ENCODE data around the gene CABLES2. TPM values are rescaled to one million over a fixed set of nuclear protein-coding genes. Genes with fewer than 3 reads are reported as not detected.

Gene CABLES2
- total and polyA plus RNA-seq, 2 donors (not counting 3 experiments of a cell fraction or from before 2014, with no cell fraction given) = 7.8 to 9.9 TPM

DNA sequence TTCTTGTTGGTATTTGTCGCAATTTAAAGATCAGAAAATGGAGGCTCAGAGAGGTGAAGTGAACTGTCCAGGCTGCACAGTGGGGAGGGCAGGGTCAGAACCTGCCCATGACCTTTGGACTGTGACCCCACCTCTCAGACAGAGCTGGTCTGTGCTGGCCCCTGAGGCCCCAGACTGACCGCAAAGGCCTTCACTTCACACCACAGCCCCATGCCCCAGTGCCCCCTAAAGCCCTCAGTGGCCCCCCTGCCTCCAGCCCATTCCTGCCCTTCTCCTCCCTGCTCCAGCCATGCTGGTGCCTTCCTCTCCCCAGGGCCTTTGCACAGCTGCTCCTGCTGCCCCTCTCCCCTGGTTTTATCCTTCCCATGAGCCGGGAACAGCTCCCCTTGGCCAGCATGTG is 29.6 kb upstream of the CABLES2 start:
- H3K9me1 ChIP-seq (replicated peaks; ENCODE audit: control insufficient read depth, extremely low read depth, insufficient read depth, low read length) = no peaks in the 10 kb centered on the region
- no peak for FAIRE-seq
- ChIA-PET POLR2A (no interaction called here), CTCF (no interaction called here)
- no peak overlapping the region for H2AFZ ChIP-seq (ENCODE audit: low read depth, low read length)
- no peak for DNase-seq (ENCODE audit: low read depth, low spot score)
- no TSS peak for BruUV-seq (replicated peaks)
- H3K36me3 ChIP-seq (ENCODE audit: control insufficient read depth in 2 of 2, extremely low read depth in 1 of 2, insufficient read depth in 2 of 2, low read length in 2 of 2) = no peaks in the 10 kb centered on the region
- dilution Hi-C loops (cut with MboI; ENCODE audit: extremely low pct_ligation_motif_present, low sequenced_read_pairs) (no loop called here), intact Hi-C loops (cut with micrococcal nuclease) (no loop called here)
- H3K27ac ChIP-seq (ENCODE audit: insufficient read depth, low read depth, low read length) = no peak overlapping the region
- no peak overlapping the region for H3K9ac ChIP-seq (replicated peaks; ENCODE audit: extremely low read depth, insufficient read depth, low read length)
- H3K4me2 ChIP-seq (ENCODE audit: insufficient read depth, low read length) = no peak overlapping the region
- H3K27me3 ChIP-seq (ENCODE audit: control insufficient read depth in 2 of 2, insufficient read depth in 2 of 2, low read length in 2 of 2) = peaks cover 23 to 26% of the 10 kb centered on the region in 2 experiments
- no peak overlapping the region for H3K4me3 ChIP-seq (replicated peaks in 1 of 3; ENCODE audit: insufficient read depth in 1 of 3, low read depth in 1 of 3, low read length in 3 of 3)
- H3K4me1 ChIP-seq (ENCODE audit: control insufficient read depth, extremely low read depth, insufficient read depth, low read length) = no peaks in the 10 kb centered on the region
- H3K79me2 ChIP-seq (ENCODE audit: control insufficient read depth, insufficient read depth, low read length) = no peaks in the 10 kb centered on the region
- TF ChIP-seq GATA2 (IDR thresholded peaks at IDR 0.05; ENCODE audit: insufficient read depth, insufficient read length, low read depth, low read length) = no peak
- no peaks in the 10 kb centered on the region for H4K20me1 ChIP-seq (replicated peaks; ENCODE audit: control insufficient read depth, extremely low read depth, insufficient read depth, low read length)
- no peaks in the 10 kb centered on the region for H3K9me3 ChIP-seq (replicated peaks; ENCODE audit: control insufficient read depth, insufficient read depth, low read length)

DNA sequence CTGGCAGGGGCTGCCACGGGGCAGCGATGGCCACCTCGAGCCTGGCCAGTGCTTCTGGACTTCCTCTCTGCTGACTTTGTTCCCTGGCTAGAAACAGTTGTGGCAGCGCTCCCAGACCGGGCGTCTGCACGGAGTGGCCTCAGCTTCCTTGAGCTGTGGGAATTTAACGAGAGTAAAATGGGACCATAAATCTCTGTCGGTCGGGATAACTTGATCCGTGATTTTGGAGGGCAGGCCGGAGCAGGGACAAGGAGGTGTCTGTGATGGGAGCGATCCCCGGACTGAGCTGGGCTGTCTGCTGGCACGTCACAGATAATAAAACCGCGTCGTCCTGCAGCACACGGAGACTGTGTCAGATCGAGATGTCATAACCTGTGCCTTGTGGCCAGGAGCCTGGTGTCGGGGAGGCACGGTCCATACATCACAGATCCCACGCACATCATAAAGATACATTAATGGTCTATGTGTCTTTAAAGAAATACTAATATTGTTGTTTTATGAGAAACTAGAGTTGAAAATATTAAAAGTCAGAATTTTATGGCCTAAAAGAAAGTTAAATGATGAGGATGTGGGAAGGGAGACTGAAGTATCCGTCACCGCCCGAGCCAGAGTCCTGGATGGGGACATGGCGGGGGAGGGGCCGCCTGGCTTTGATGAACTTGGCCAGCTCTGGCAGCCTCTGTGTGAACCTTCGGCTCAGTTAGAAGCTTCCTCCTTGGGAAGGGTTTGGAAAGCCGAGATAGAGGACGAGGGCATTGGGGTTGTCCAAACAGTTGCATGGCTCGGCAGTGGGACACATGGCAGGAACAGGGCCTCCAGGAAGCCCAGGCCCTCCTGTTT is 26.8 kb upstream of the CABLES2 start:
- TF ChIP-seq EZH2 (IDR thresholded peaks at IDR 0.05; ENCODE audit: borderline replicate concordance, low read depth, low read length, severe bottlenecking) (peak; percentile 60), MYC (IDR thresholded peaks at IDR 0.05; ENCODE audit: low read depth, low read length) (no peak), POLR2AphosphoS5 (IDR thresholded peaks at IDR 0.05; ENCODE audit: insufficient read depth, low read depth, low read length) (no peak)
- TF ChIP-seq, protein P1, sequence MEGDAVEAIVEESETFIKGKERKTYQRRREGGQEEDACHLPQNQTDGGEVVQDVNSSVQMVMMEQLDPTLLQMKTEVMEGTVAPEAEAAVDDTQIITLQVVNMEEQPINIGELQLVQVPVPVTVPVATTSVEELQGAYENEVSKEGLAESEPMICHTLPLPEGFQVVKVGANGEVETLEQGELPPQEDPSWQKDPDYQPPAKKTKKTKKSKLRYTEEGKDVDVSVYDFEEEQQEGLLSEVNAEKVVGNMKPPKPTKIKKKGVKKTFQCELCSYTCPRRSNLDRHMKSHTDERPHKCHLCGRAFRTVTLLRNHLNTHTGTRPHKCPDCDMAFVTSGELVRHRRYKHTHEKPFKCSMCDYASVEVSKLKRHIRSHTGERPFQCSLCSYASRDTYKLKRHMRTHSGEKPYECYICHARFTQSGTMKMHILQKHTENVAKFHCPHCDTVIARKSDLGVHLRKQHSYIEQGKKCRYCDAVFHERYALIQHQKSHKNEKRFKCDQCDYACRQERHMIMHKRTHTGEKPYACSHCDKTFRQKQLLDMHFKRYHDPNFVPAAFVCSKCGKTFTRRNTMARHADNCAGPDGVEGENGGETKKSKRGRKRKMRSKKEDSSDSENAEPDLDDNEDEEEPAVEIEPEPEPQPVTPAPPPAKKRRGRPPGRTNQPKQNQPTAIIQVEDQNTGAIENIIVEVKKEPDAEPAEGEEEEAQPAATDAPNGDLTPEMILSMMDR (IDR thresholded peaks at IDR 0.05; ENCODE audit: extremely low read depth in 1 of 2, insufficient read depth in 1 of 2, low read depth in 1 of 2, low read length in 2 of 2) = no peak
- ChIA-PET POLR2A (no interaction called here), CTCF (no interaction called here)
- no peak overlapping the region for H3K27ac ChIP-seq (ENCODE audit: insufficient read depth, low read depth, low read length)
- no peaks in the 10 kb centered on the region for H3K4me1 ChIP-seq (ENCODE audit: control insufficient read depth, extremely low read depth, insufficient read depth, low read length)
- H4K20me1 ChIP-seq (replicated peaks; ENCODE audit: control insufficient read depth, extremely low read depth, insufficient read depth, low read length) = no peaks in the 10 kb centered on the region
- no peaks in the 10 kb centered on the region for H3K9me3 ChIP-seq (replicated peaks; ENCODE audit: control insufficient read depth, insufficient read depth, low read length)
- H3K4me3 ChIP-seq (replicated peaks in 1 of 3; ENCODE audit: insufficient read depth in 1 of 3, low read depth in 1 of 3, low read length in 3 of 3) = no peak overlapping the region
- H3K27me3 ChIP-seq (ENCODE audit: control insufficient read depth in 2 of 2, insufficient read depth in 2 of 2, low read length in 2 of 2) = peaks cover 23 to 26% of the 10 kb centered on the region in 2 experiments
- intact Hi-C loops (cut with micrococcal nuclease) = no loop called here
- no peak overlapping the region for H2AFZ ChIP-seq (ENCODE audit: low read depth, low read length)
- peak; percentile 8 for DNase-seq (ENCODE audit: low read depth, low spot score)
- H3K9me1 ChIP-seq (replicated peaks; ENCODE audit: control insufficient read depth, extremely low read depth, insufficient read depth, low read length) = no peaks in the 10 kb centered on the region
- no peaks in the 10 kb centered on the region for H3K36me3 ChIP-seq (ENCODE audit: control insufficient read depth in 2 of 2, extremely low read depth in 1 of 2, insufficient read depth in 2 of 2, low read length in 2 of 2)
- no peak overlapping the region for H3K4me2 ChIP-seq (ENCODE audit: insufficient read depth, low read length)
- no TSS peak for BruUV-seq (replicated peaks)
- no peak overlapping the region for H3K9ac ChIP-seq (replicated peaks; ENCODE audit: extremely low read depth, insufficient read depth, low read length)
- no peaks in the 10 kb centered on the region for H3K79me2 ChIP-seq (ENCODE audit: control insufficient read depth, insufficient read depth, low read length)
- no peak for FAIRE-seq
- dilution Hi-C loops (cut with MboI; ENCODE audit: extremely low pct_ligation_motif_present, low sequenced_read_pairs) = no loop called here
